GM08714 (cell line): Measurements from ENCODE around the gene HIVEP2.

Source experiments
- H3K4me3 ChIP-seq: fragments of 200-500 bp; sonication (Bioruptor generic); 2 replicates; pipeline ENCODE4 v1.5.1; 2014; ENCODE audit warnings: mild to moderate bottlenecking, low read length, inconsistent platforms
- ZNF274 ChIP-seq: IDR thresholded peaks from 2 replicates; pipeline ENCODE4 v1.6.1; 2012; ENCODE audit warnings: mild to moderate bottlenecking, low read depth, low read length

Gene HIVEP2

DNA sequence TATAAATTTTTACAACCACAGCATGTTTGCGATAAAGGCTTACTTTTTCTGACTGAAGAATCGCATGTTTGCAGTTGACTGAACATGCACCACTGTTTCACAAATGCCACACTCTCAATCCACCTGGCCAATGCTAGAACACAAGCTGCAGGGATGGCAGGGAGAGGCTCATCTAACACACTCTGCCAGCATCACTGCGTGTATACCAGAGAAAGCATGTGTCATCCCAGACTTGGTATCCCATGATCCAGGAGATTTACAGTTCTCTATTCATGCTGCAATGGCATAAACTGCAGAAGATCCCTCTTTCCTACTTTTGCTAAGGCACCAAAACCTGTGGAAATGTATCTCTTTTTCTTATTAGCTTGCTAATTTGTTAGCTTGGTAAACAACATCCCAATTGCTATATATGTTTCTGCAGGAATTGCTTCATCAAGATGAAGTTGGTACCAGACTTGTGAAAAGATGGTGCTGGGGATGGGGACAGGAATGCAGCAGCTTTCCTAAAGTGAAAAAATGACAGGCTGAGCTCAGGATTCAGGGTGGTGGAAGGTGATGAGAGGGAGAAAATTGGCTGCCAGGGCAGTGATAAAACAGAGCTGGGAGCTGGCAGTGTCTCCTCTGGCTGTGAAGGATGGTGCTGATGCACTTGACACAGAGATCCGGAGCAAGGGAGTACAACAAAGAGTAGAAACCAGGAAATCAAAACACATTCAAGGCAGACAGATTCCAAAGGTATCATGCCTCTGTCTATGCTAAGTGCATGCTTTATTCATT is 186.9 kb downstream of the HIVEP2 start:
- H3K4me3 ChIP-seq = no peak overlapping the region
- no peak for TF ChIP-seq ZNF274

GRCh38 chr6:142756215-142756630 is 188.8 kb downstream of the HIVEP2 start:
- TF ChIP-seq ZNF274 = no peak
- H3K4me3 ChIP-seq = no peak overlapping the region

GRCh38 chr6:142753196-142753595 is 191.8 kb downstream of the HIVEP2 start:
- H3K4me3 ChIP-seq = no peak overlapping the region
- TF ChIP-seq ZNF274 = no peak

DNA sequence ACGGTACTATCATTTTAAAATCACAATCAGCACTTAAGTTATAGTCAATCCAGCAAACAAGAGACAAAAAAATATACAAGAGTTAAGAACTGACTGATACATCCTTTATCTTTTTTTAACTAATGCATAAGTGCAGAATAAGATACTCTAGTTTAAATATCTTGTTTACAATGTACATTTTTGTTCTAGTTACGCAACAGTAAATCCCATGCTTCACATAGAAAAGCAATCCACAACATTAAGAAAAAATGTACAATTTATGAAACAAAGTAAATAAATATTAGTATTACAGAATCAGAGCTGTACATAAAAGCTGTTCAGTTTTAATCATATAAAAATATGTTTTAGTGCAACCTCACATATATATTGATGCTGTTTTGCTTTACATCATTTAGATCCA is 192.6 kb downstream of the HIVEP2 start:
- TF ChIP-seq ZNF274 = no peak

DNA sequence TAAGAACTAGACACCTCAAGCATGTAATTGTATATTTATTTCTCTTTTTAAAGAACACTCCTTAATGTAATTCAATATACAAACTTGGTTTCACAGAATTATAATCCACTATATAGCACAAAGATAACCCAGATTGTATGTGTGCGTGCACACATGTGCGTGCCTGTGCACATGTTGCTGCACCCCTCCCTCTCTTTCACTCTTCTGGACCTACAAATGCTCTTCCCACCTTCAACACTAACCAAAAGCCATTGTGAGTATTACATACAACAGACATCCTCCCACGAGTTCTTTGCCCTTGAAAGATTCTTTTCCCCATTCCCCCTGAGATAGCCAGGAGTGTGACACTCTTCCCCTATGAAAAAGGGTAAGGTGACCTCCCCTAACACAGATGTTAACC is 193.5 kb downstream of the HIVEP2 start:
- no peak overlapping the region for H3K4me3 ChIP-seq
- TF ChIP-seq ZNF274 = no peak

More for the DNA sequence above, 192.6 kb downstream of the HIVEP2 start:
- H3K4me3 ChIP-seq = no peak overlapping the region

DNA sequence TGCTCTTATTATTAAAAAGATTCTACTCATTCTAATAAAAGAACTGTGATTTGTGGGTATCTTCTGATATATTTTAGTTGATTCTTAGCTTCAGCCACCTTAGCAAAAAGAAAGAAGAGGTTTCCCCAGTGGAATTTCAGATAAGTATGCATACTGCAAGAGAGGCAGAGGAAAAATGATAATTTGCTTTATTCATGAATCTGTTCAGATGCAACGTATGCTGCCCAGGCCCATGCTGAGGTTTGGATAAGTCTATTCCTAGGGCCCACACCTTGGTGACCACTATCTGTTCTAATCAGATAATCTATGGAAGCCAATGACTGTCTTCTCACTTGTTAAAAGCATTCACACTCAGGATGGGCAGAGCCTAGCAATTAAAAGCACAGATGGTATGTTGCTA is 194.0 kb downstream of the HIVEP2 start:
- H3K4me3 ChIP-seq = no peak overlapping the region
- no peak for TF ChIP-seq ZNF274

- no peak for TF ChIP-seq ZNF274
- no peak overlapping the region for H3K4me3 ChIP-seq
Observed at GRCh38 chr6:142749556-142749955, 195.4 kb downstream of the HIVEP2 start.

GRCh38 chr6:142746524-142746923 is 198.5 kb downstream of the HIVEP2 start:
- no peak overlapping the region for H3K4me3 ChIP-seq

DNA sequence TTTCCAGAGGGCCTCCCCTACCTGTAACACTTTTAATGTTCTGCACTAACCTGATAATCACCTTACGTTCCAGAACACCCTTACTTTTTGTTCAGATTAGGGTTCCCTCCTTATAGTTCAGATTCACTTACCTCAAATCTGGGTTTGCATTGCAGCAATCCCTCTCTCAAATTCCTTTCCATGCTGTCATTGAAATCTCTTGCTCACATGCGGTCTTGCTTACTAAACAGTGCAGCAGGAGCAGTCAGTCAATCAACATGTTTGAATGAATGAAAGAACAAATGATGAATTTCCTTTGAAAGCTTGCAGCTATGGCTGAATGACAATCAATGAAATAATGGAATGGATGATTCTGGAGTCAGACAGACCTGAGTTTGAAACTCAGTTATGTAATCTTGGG is 200.1 kb downstream of the HIVEP2 start:
- TF ChIP-seq ZNF274 = no peak
- H3K4me3 ChIP-seq = no peak overlapping the region

More at GRCh38 chr6:142746524-142746923, 198.5 kb downstream of the HIVEP2 start:
- TF ChIP-seq ZNF274 = no peak

- no peak overlapping the region for H3K4me3 ChIP-seq
- TF ChIP-seq ZNF274 = no peak
Observed at GRCh38 chr6:142740449-142740848, 204.5 kb downstream of the HIVEP2 start.

DNA sequence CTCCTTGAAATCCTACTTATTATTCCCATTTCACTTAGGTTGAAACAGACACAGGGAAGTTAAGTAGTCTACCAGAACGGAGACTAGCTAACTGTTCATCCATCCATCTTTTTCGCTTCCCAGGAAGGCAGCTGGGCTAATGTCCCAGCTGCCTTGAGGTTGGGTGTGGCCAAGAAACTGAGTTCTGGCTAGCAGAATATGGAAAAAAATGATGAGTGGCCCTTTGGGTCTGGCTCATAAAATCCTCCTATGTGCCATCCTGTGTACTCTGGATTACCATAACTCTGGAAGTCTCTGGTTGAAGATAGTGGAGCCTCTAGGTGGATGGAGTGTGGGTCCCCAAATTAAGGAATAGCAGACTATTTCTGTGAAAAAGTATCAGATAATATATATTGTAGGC is 206.2 kb downstream of the HIVEP2 start:
- TF ChIP-seq ZNF274 = no peak
- no peak overlapping the region for H3K4me3 ChIP-seq

DNA sequence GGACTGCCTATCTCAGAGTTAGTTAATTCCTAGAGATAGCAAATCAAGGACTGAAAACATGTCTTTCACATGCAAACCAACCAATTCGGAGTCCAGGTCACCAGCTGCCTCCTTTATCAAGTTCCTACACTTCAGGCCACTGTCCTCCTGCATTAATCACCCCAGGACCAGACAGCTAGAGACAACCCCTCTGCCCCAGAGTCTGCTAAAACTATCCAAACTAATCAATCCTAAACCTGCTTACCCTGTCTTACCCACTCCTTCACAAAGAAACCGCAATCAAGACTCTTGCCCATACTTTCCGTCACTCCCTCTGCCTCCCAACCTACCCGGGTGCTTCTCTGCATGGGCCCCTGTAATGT is 207.0 kb downstream of the HIVEP2 start:
- no peak overlapping the region for H3K4me3 ChIP-seq
- no peak for TF ChIP-seq ZNF274

- TF ChIP-seq ZNF274 = no peak
- no peak overlapping the region for H3K4me3 ChIP-seq
Observed at GRCh38 chr6:142737368-142738034, 207.5 kb downstream of the HIVEP2 start.

DNA sequence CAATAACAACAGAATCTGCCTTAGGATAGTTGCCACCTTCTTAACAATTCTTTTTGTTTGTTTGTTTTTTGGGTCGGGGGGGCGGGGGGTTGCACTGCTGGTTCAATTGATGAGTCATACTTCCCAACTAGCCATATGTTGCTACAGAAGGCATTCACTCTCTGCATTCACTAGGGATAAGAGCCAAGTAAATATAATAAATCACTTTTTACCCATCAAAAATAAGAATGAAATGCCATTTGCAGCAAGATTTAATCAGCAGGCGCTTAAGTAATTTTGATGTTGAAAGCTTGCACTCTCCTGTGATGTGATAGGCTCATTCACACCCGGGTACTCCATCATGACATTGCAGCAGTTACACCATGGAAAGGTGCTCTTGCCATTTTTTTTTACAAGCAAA is 209.8 kb downstream of the HIVEP2 start:
- TF ChIP-seq ZNF274 = no peak
- H3K4me3 ChIP-seq = no peak overlapping the region

DNA sequence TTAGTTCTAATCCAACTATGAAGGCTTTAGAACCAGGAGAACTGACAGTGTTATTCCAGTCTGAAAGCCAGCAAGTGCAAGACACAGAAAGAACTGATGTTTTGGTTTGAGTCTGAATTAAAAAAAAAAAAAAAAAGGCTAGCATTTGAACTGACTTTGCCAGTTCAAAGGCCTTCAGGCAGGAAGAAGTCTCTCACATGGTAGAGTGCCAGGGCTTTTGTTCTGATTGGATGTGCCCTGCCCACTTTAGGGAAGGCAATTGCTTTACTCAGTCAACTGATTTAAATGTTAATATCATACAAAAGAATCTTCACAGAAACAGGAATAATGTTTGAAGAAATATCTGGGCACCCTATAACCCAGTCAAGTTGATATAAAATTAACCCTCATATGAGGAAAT is 212.2 kb downstream of the HIVEP2 start:
- no peak overlapping the region for H3K4me3 ChIP-seq
- TF ChIP-seq ZNF274 = no peak

- no peak overlapping the region for H3K4me3 ChIP-seq
- no peak for TF ChIP-seq ZNF274
Observed at GRCh38 chr6:142731611-142732010, 213.4 kb downstream of the HIVEP2 start.

GRCh38 chr6:142729618-142730017 is 215.4 kb downstream of the HIVEP2 start:
- no peak for TF ChIP-seq ZNF274
- no peak overlapping the region for H3K4me3 ChIP-seq
